ENCODE results near the gene CCDC141.

Gene CCDC141

GRCh38 chr2:178787934-178788333 lies 262.0 kb downstream of the CCDC141 start:
- no peak overlapping the region for H3K4me3 ChIP-seq (ENCODE audit: low read depth, low read length)

- H3K4me3 ChIP-seq (ENCODE audit: low read depth, low read length), result no peak overlapping the region
These were observed 262.8 kb downstream of the CCDC141 start for GRCh38 chr2:178787155-178787554.

- H3K4me3 ChIP-seq (ENCODE audit: low read depth, low read length), result no peak overlapping the region
These were observed 266.0 kb downstream of the CCDC141 start for GRCh38 chr2:178783889-178784288.

- no peak overlapping the region for H3K4me3 ChIP-seq (ENCODE audit: low read depth, low read length)
These were observed 267.7 kb downstream of the CCDC141 start for GRCh38 chr2:178782236-178782635.
